Neural cell (in vitro differentiated cells): ENCODE measurements around the gene TBCA. TPM values are rescaled to one million over a fixed set of nuclear protein-coding genes. Genes with fewer than 3 reads are reported as not detected.

Source experiments
- H2AFZ ChIP-seq: fragments of 200-600, 300-800 bp; sonication (generic), shearing (Covaris generic); 2 replicates; pipeline ENCODE4 v1.6.0; 2014; ENCODE audit warnings: low read depth, mild to moderate bottlenecking, antibody characterized with exemption, low read length, moderate library complexity
- H3F3A ChIP-seq: fragments of 200-600 bp; shearing (Covaris generic); 2 replicates; pipeline ENCODE4 v1.6.1; 2016; ENCODE audit warnings: mild to moderate bottlenecking, moderate library complexity, mixed read lengths, antibody characterized with exemption, low read length; ENCODE audit not compliant: insufficient read depth, poor library complexity, severe bottlenecking
- H3K27ac ChIP-seq: fragments of 200-600, 300-800 bp; sonication (generic), shearing (Covaris generic); 2 replicates; pipeline ENCODE4 v1.5.1; 2014; ENCODE audit warnings: mild to moderate bottlenecking, low read length, moderate library complexity
- H3K27me3 ChIP-seq: fragments of 300-800, 200-600 bp; sonication (generic), shearing (Covaris generic); 2 replicates; pipeline ENCODE4 v1.6.0; 2014; ENCODE audit warnings: mild to moderate bottlenecking, low read depth, low read length, moderate library complexity; ENCODE audit not compliant: insufficient read depth
- H3K36me3 ChIP-seq: fragments of 300-800, 200-600 bp; sonication (generic), shearing (Covaris generic); 2 replicates; pipeline ENCODE4 v1.5.1; 2014; ENCODE audit warnings: mild to moderate bottlenecking, antibody characterized with exemption, low read length, moderate library complexity; ENCODE audit not compliant: insufficient read depth
- H3K4me2 ChIP-seq: fragments of 300-800, 200-600 bp; sonication (generic), shearing (Covaris generic); 2 replicates; pipeline ENCODE4 v1.6.0; 2014; ENCODE audit warnings: mild to moderate bottlenecking, low read length
- H3K4me3 ChIP-seq: fragments of 300-800, 200-600 bp; sonication (generic), shearing (Covaris generic); 2 replicates; pipeline ENCODE4 v1.5.1; 2014; ENCODE audit warnings: mild to moderate bottlenecking, low read length, moderate library complexity
- H3K79me2 ChIP-seq: fragments of 200-600 bp; shearing (Covaris generic); replicated peaks from 2 replicates; pipeline ENCODE4 v1.6.0; 2014; ENCODE audit warnings: mild to moderate bottlenecking, low read length, moderate library complexity; ENCODE audit not compliant: insufficient read depth
- H3K9ac ChIP-seq: fragments of 300-800, 200-600 bp; sonication (generic), shearing (Covaris generic); 2 replicates; pipeline ENCODE4 v1.6.1; 2016; ENCODE audit warnings: mild to moderate bottlenecking, low read length, mixed read lengths
- H3K9me2 ChIP-seq: fragments of 200-600 bp; shearing (Covaris generic); 2 replicates; pipeline ENCODE4 v1.6.1; 2016; ENCODE audit warnings: mild to moderate bottlenecking, low read length, mixed read lengths; ENCODE audit not compliant: insufficient read depth
- H3K9me3 ChIP-seq: fragments of 200-600, 300-800 bp; sonication (generic), shearing (Covaris generic); 2 replicates; pipeline ENCODE4 v1.6.1; 2016; ENCODE audit warnings: mild to moderate bottlenecking, mixed run types, low read length, moderate library complexity, mixed read lengths
- H4K20me1 ChIP-seq: fragments of 200-600 bp; shearing (Covaris generic); 2 replicates; pipeline ENCODE4 v1.6.1; 2016; ENCODE audit warnings: mild to moderate bottlenecking, mixed run types; ENCODE audit not compliant: insufficient read depth
- CTCF ChIP-seq: fragments of 450-650 bp; IDR thresholded peaks from 2 replicates; pipeline ENCODE4 v1.5.1; 2014; ENCODE audit warnings: antibody characterized with exemption, mild to moderate bottlenecking, moderate library complexity; ENCODE audit not compliant: poor library complexity, severe bottlenecking
- EP300 ChIP-seq: fragments of 450-650 bp; conservative IDR thresholded peaks from 2 replicates; pipeline ENCODE4 v1.6.1; 2014; ENCODE audit warnings: antibody characterized with exemption, mild to moderate bottlenecking, moderate library complexity; ENCODE audit not compliant: poor library complexity, severe bottlenecking
- EZH2 ChIP-seq: fragments of 200-600, 300-800 bp; shearing (Covaris generic), sonication (generic); IDR thresholded peaks from 2 replicates; pipeline ENCODE4 v1.6.1; 2014; ENCODE audit warnings: antibody characterized with exemption, low read length, borderline replicate concordance, mild to moderate bottlenecking; ENCODE audit not compliant: insufficient read depth, poor library complexity, severe bottlenecking
- MXI1 ChIP-seq: fragments of 450-650 bp; conservative IDR thresholded peaks from 2 replicates; pipeline ENCODE4 v1.6.1; 2014; ENCODE audit warnings: antibody characterized with exemption, mild to moderate bottlenecking; ENCODE audit not compliant: poor library complexity, severe bottlenecking
- POLR2AphosphoS5 ChIP-seq: IDR thresholded peaks from 2 replicates; pipeline ENCODE4 v1.6.1; 2012
- RAD21 ChIP-seq: fragments of 450-650 bp; conservative IDR thresholded peaks from 2 replicates; pipeline ENCODE4 v1.6.1; 2014; ENCODE audit warnings: antibody characterized with exemption, mild to moderate bottlenecking, moderate library complexity
- REST ChIP-seq: IDR thresholded peaks from 2 replicates; pipeline ENCODE4 v1.6.1; 2012; ENCODE audit warnings: borderline replicate concordance
- SMC3 ChIP-seq: fragments of 450-650 bp; conservative IDR thresholded peaks from 2 replicates; pipeline ENCODE4 v1.6.1; 2014; ENCODE audit warnings: antibody characterized with exemption, mild to moderate bottlenecking, moderate library complexity; ENCODE audit not compliant: poor library complexity
- TAF1 ChIP-seq: IDR thresholded peaks from 2 replicates; pipeline ENCODE4 v1.6.1; 2012; ENCODE audit warnings: low read depth
- polyA plus RNA-seq: library from polyadenylated mRNA; depleted of rRNA; stranded (reverse); fragments of >200 nt; gene quantifications from 2 replicates; pipeline ENCODE4 v1.2.3, GENCODE V29; 2014

Gene TBCA
- polyA plus RNA-seq, 1 donor from 2014 or later: 481 TPM

- TF ChIP-seq RAD21: no peak
- H3K36me3 ChIP-seq: no peaks in the 10 kb centered on the region
- no peaks in the 10 kb centered on the region for H3K9me3 ChIP-seq
- no peaks in the 10 kb centered on the region for H3K27me3 ChIP-seq
- no peaks in the 10 kb centered on the region for H3K79me2 ChIP-seq
- H3K9ac ChIP-seq: no peak overlapping the region
- H4K20me1 ChIP-seq: no peaks in the 10 kb centered on the region
- H2AFZ ChIP-seq: no peak overlapping the region
- H3K27ac ChIP-seq: no peak overlapping the region
- no peak overlapping the region for H3K4me2 ChIP-seq
- H3K9me2 ChIP-seq: no peaks in the 10 kb centered on the region
- H3F3A ChIP-seq: no peaks in the 10 kb centered on the region
- no peak overlapping the region for H3K4me3 ChIP-seq
Measured at GRCh38 chr5:77658662-77659061, 117.5 kb downstream of the TBCA start.

DNA sequence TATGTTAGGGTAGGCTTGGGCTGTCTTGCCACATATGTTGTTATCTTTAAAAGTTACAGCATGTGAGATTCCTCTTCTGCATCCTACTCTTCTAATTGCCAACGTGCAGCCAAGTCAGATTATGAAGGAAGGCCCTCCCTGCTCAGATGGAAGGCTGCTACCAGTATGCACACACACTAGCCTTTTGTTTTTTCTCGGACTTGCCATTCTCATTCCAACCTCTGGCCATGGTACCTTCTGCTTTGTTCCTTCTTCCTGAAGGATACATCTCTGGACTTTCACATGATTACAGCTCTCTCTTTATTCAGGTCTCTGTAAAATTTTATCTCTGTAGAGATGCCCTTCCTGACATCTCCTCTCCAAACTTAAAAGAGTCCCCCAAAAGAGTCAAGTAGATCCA, 124.8 kb downstream of the TBCA start:
- Histone ChIP-seq H3K9me2 (no peaks in the 10 kb centered on the region), H3K9ac (no peak overlapping the region), H3K27ac (no peak overlapping the region), H2AFZ (no peak overlapping the region), H3K36me3 (no peaks in the 10 kb centered on the region), H3K4me3 (no peak overlapping the region), H3K79me2 (no peaks in the 10 kb centered on the region), H3K4me2 (no peak overlapping the region), H3F3A (no peaks in the 10 kb centered on the region), H3K27me3 (peaks cover 58% of the 10 kb centered on the region), H4K20me1 (no peaks in the 10 kb centered on the region), H3K9me3 (no peaks in the 10 kb centered on the region)
- no peak for TF ChIP-seq SMC3
- TF ChIP-seq CTCF: no peak
- no peak for TF ChIP-seq MXI1
- TF ChIP-seq EZH2: no peak
- TF ChIP-seq EP300: no peak
- no peak for TF ChIP-seq REST
- no peak for TF ChIP-seq TAF1
- TF ChIP-seq RAD21: no peak
- no peak for TF ChIP-seq POLR2AphosphoS5

DNA sequence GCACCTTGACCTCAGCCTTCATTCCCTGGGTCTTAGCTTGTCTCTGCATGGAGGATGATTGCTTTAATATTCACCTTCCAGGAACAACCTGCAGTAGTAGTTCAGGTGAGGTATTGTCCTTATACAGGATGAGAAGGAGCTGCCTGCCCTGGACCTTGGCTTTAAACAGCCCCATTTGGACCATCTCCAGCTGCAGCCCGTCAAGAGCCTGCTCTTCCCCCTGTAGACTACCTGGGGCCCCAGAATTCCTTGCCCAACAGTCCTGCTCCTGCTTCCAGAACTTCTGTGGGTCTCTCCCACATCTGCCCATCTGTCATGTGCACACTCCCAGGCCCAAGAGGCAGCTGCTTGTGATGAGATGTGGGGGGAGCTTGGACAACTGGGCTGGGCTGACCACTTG, 125.5 kb downstream of the TBCA start:
- H3K27ac ChIP-seq: no peak overlapping the region
- peaks cover 64% of the 10 kb centered on the region for H3K27me3 ChIP-seq
- no peak overlapping the region for H3K4me3 ChIP-seq
- H3K9me3 ChIP-seq: no peaks in the 10 kb centered on the region
- H3K9me2 ChIP-seq: no peaks in the 10 kb centered on the region
- H4K20me1 ChIP-seq: no peaks in the 10 kb centered on the region
- no peak overlapping the region for H2AFZ ChIP-seq
- H3K9ac ChIP-seq: no peak overlapping the region
- no peak overlapping the region for H3K4me2 ChIP-seq
- TF ChIP-seq EP300: no peak
- no peak for TF ChIP-seq REST
- no peak for TF ChIP-seq RAD21
- no peak for TF ChIP-seq CTCF
- TF ChIP-seq MXI1: no peak
- TF ChIP-seq POLR2AphosphoS5: no peak
- no peak for TF ChIP-seq SMC3
- no peak for TF ChIP-seq EZH2
- TF ChIP-seq TAF1: no peak
- no peaks in the 10 kb centered on the region for H3K36me3 ChIP-seq
- H3K79me2 ChIP-seq: no peaks in the 10 kb centered on the region
- no peaks in the 10 kb centered on the region for H3F3A ChIP-seq
